Loucy (cell line): ENCODE results near the gene CACUL1.

ENCODE experiments used
- CTCF ChIP-seq: fragments of 200-600 bp; sonication (generic); conservative IDR thresholded peaks from 2 replicates; pipeline ENCODE4 v1.5.1; 2014; ENCODE audit warnings: mild to moderate bottlenecking, antibody characterized with exemption, low read length
- EZH2phosphoT487 ChIP-seq: fragments of 200-600 bp; IDR thresholded peaks from 2 replicates; pipeline ENCODE4 v1.6.1; 2018; ENCODE audit warnings: antibody characterized with exemption, mild to moderate bottlenecking, moderate library complexity, borderline replicate concordance

GRCh38 chr10:118672153-118672552 is 82.6 kb downstream of the CACUL1 start:
- TF ChIP-seq CTCF (no peak), EZH2phosphoT487 (no peak)
